ENCODE results near the gene OPCML.

GRCh38 chr11:133023232-133023631 is 509.1 kb downstream of the OPCML start:
- TF ChIP-seq CTCF (optimal IDR thresholded peaks at IDR 0.05 in 1 of 3, IDR thresholded peaks at IDR 0.05 in 1 of 3, conservative IDR thresholded peaks at IDR 0.05 in 1 of 3; ENCODE audit: extremely low read depth in 1 of 3, insufficient read depth in 2 of 3, low read length in 3 of 3) (no peak), EZH2 (IDR thresholded peaks at IDR 0.05; ENCODE audit: low read length) (no peak)

Measured in keratinocyte (primary cell).